Colonic mucosa (tissue), 4 donors: ENCODE results near the gene DMXL1. TPM values are rescaled to one million over a fixed set of nuclear protein-coding genes. Genes with fewer than 3 reads are reported as not detected.
"Not testable (repeated sequence)": the region's sequence is repeated elsewhere in the genome, so short reads cannot be mapped to it uniquely, and the experiment has no call there.

Source experiments
- DNase-seq: peaks from one replicate; pipeline ENCODE4 v3.0.0-alpha.2; 2020
- H3K27ac ChIP-seq: fragments of 200-600 bp; one replicate; pipeline ENCODE4 v1.8.0; 2021
- H3K27me3 ChIP-seq: fragments of 200-600 bp; one replicate; pipeline ENCODE4 v1.8.0; 2021
- H3K36me3 ChIP-seq: fragments of 200-600 bp; one replicate; pipeline ENCODE4 v1.8.0; 2021
- H3K4me1 ChIP-seq: fragments of 200-600 bp; one replicate; pipeline ENCODE4 v1.8.0; 2021; ENCODE audit warnings: mild to moderate bottlenecking
- H3K4me3 ChIP-seq: fragments of 200-600 bp; one replicate; pipeline ENCODE4 v1.8.0; 2021
- H3K9ac ChIP-seq, 2 donors: one replicate each; pipeline ENCODE4 v1.7.0; 2013; ENCODE audit warnings: control low read depth in 2 of 2, low read depth in 2 of 2, low read length in 2 of 2
- H3K9me3 ChIP-seq: fragments of 200-600 bp; one replicate; pipeline ENCODE4 v1.8.0; 2021
- CTCF ChIP-seq: fragments of 200-600 bp; IDR thresholded peaks from one replicate; pipeline ENCODE4 v1.8.0; 2022; ENCODE audit warnings: antibody characterized with exemption, mild to moderate bottlenecking
- intact Hi-C: fragments of 100-400 bp; cut with DNase I; formaldehyde crosslinking; loops from one replicate; pipeline ENCODE4 v1.14.1; 2022
- total RNA-seq, 2 donors: library from RNA; stranded (reverse); fragmentation: NEBNext Ultra II Directional in 1 of 2; extraction: Animal tissue kit (Norgen Biotek cat#: 25700) in 1 of 2; gene quantifications; one replicate each; pipeline ENCODE4 v1.2.1, GENCODE V29; 2021
- donor health status: healthy.
- donor health status: DM: no; HTN: no; CAD: no.
- donor health status: DM: no; HTN: no; CAD: no.

The DMXL1 gene
- total RNA-seq, 2 donors from 2014 or later: 28.7 to 38.3 TPM

GRCh38 chr5:119129770-119130169 is 58.9 kb downstream of the DMXL1 start:
- intact Hi-C loops: no loop called here
- no peaks in the 10 kb centered on the region for H3K27me3 ChIP-seq
- H3K27ac ChIP-seq: no peak overlapping the region
- no peak for TF ChIP-seq CTCF
- no peaks in the 10 kb centered on the region for H3K36me3 ChIP-seq
- no peak for DNase-seq
- no peak overlapping the region for H3K9ac ChIP-seq
- H3K9me3 ChIP-seq: no peaks in the 10 kb centered on the region
- no peak overlapping the region for H3K4me3 ChIP-seq
- H3K4me1 ChIP-seq: no peaks in the 10 kb centered on the region

- Histone ChIP-seq H3K4me3 (no peak overlapping the region), H3K9me3 (no peaks in the 10 kb centered on the region), H3K4me1 (no peaks in the 10 kb centered on the region), H3K36me3 (no peaks in the 10 kb centered on the region), H3K9ac (no peak overlapping the region), H3K27me3 (no peaks in the 10 kb centered on the region), H3K27ac (no peak overlapping the region)
- DNase-seq: no peak
- intact Hi-C loops: no loop called here
- no peak for TF ChIP-seq CTCF
Observed at GRCh38 chr5:119131530-119132304, 60.8 kb downstream of the DMXL1 start.

- H3K27ac ChIP-seq, H3K27me3 ChIP-seq, H3K9me3 ChIP-seq, H3K4me1 ChIP-seq, intact Hi-C loops, H3K4me3 ChIP-seq, DNase-seq, H3K36me3 ChIP-seq, H3K9ac ChIP-seq: not testable (repeated sequence)
Observed at GRCh38 chr5:119135743-119136142, 64.9 kb downstream of the DMXL1 start.

- TF ChIP-seq CTCF: no peak
- H3K4me1 ChIP-seq: no peaks in the 10 kb centered on the region
- no peak overlapping the region for H3K27ac ChIP-seq
- no peaks in the 10 kb centered on the region for H3K9me3 ChIP-seq
- intact Hi-C loops: no loop called here
- no peaks in the 10 kb centered on the region for H3K36me3 ChIP-seq
- DNase-seq: no peak
- H3K4me3 ChIP-seq: no peak overlapping the region
- H3K27me3 ChIP-seq: no peaks in the 10 kb centered on the region
- no peak overlapping the region for H3K9ac ChIP-seq
Observed at GRCh38 chr5:119136666-119137318, 65.9 kb downstream of the DMXL1 start.

GRCh38 chr5:119153629-119154028 is 82.7 kb downstream of the DMXL1 start:
- Histone ChIP-seq H3K9ac (no peak overlapping the region), H3K36me3 (no peaks in the 10 kb centered on the region), H3K27ac (no peak overlapping the region), H3K4me1 (no peaks in the 10 kb centered on the region), H3K4me3 (no peak overlapping the region), H3K9me3 (no peaks in the 10 kb centered on the region), H3K27me3 (no peaks in the 10 kb centered on the region)
- intact Hi-C loops: no loop called here
- no peak for TF ChIP-seq CTCF
- DNase-seq: no peak

- H3K4me1 ChIP-seq: no peaks in the 10 kb centered on the region
Observed at GRCh38 chr5:119158144-119158543, 87.3 kb downstream of the DMXL1 start.

More at GRCh38 chr5:119158144-119158543, 87.3 kb downstream of the DMXL1 start:
- no peak overlapping the region for H3K4me3 ChIP-seq
- H3K9me3 ChIP-seq: no peaks in the 10 kb centered on the region
- no peak for TF ChIP-seq CTCF
- H3K27me3 ChIP-seq: no peaks in the 10 kb centered on the region
- H3K9ac ChIP-seq: no peak overlapping the region
- H3K36me3 ChIP-seq: no peaks in the 10 kb centered on the region
- intact Hi-C loops: no loop called here
- H3K27ac ChIP-seq: no peak overlapping the region
- no peak for DNase-seq
